CD14-positive monocyte (primary cell): ENCODE results near the gene RBM18. TPM values are rescaled to one million over a fixed set of nuclear protein-coding genes. Genes with fewer than 3 reads are reported as not detected.
A peak's percentile ranks its signal among the peaks of the same experiment; 100 is the strongest.

Experiments used
- DNase-seq, 3 donors: peaks; one replicate each; pipeline ENCODE4 v3.0.0-alpha.2; 2011 to 2022
- H2AFZ ChIP-seq: 2 replicates; pipeline ENCODE4 v1.6.0; 2012; ENCODE audit warnings: mild to moderate bottlenecking, low read depth, low read length, inconsistent platforms; ENCODE audit not compliant: insufficient read depth, poor library complexity, severe bottlenecking
- H3K27ac ChIP-seq, 2 donors: 1 replicate in 1 of 2; 2 replicates in 1 of 2; pipeline ENCODE4 v1.5.1; 2012 to 2013; ENCODE audit warnings: low read length in 2 of 2, control low read depth in 1 of 2, inconsistent platforms in 1 of 2, low read depth in 1 of 2, mild to moderate bottlenecking in 1 of 2
- H3K27me3 ChIP-seq, 2 donors: one replicate each; pipeline versions ENCODE4 v1.6.0 to v1.6.1; 2011 to 2013; ENCODE audit warnings: low read length in 2 of 2; ENCODE audit not compliant: control insufficient read depth in 2 of 2, insufficient read depth in 2 of 2
- H3K36me3 ChIP-seq, 2 donors: replicated peaks in 1 of 2; 1 replicate in 1 of 2; 2 replicates in 1 of 2; pipeline versions ENCODE4 v1.5.1 to v1.6.1; 2012 to 2013; ENCODE audit warnings: low read length in 2 of 2, control low read depth in 1 of 2, inconsistent platforms in 1 of 2, mild to moderate bottlenecking in 1 of 2; ENCODE audit not compliant: insufficient read depth in 2 of 2, control insufficient read depth in 1 of 2
- H3K4me1 ChIP-seq, 2 donors: 1 replicate in 1 of 2; 2 replicates in 1 of 2; pipeline versions ENCODE4 v1.5.1 to v1.6.1; 2012 to 2013; ENCODE audit warnings: low read length in 2 of 2, control low read depth in 1 of 2, inconsistent platforms in 1 of 2, mild to moderate bottlenecking in 1 of 2, moderate library complexity in 1 of 2; ENCODE audit not compliant: insufficient read depth in 2 of 2, control insufficient read depth in 1 of 2
- H3K4me2 ChIP-seq: replicated peaks from 2 replicates; pipeline ENCODE3; 2012; ENCODE audit warnings: low read length, moderate library complexity, mild to moderate bottlenecking; ENCODE audit not compliant: poor library complexity, severe bottlenecking; ENCODE audit errors: extremely low read depth
- H3K4me3 ChIP-seq, 3 experiments: fragments of 200-600 bp in 1 of 3; sonication (generic) in 1 of 3; replicated peaks in 1 of 3; 1 replicate in 2 of 3; 2 replicates in 1 of 3; pipeline ENCODE4 v1.5.1; 2011 to 2013; ENCODE audit warnings: low read length in 3 of 3, mild to moderate bottlenecking in 3 of 3, control low read depth in 2 of 3, low read depth in 2 of 3, inconsistent platforms in 1 of 3, moderate library complexity in 1 of 3
- H3K79me2 ChIP-seq: 2 replicates; pipeline ENCODE4 v1.6.0; 2012; ENCODE audit warnings: mild to moderate bottlenecking, control low read depth, inconsistent platforms, low read length, moderate library complexity; ENCODE audit not compliant: insufficient read depth
- H3K9ac ChIP-seq: 2 replicates; pipeline ENCODE4 v1.6.0; 2017; ENCODE audit warnings: low read length, mild to moderate bottlenecking; ENCODE audit not compliant: insufficient read depth, poor library complexity, severe bottlenecking
- H3K9me3 ChIP-seq, 2 donors: replicated peaks in 1 of 2; 1 replicate in 1 of 2; 2 replicates in 1 of 2; pipeline versions ENCODE4 v1.5.1 to v1.6.1; 2012 to 2013; ENCODE audit warnings: low read length in 2 of 2, control low read depth in 1 of 2; ENCODE audit not compliant: control insufficient read depth in 1 of 2, insufficient read depth in 1 of 2
- H4K20me1 ChIP-seq: 2 replicates; pipeline ENCODE4 v1.6.0; 2012; ENCODE audit warnings: mild to moderate bottlenecking, low read length, control low read depth, moderate library complexity; ENCODE audit not compliant: insufficient read depth
- H3K27ac Mint-ChIP-seq, 7 donors: one replicate each; pipeline ENCODE4 v1.8.0; 2020; ENCODE audit warnings: mild to moderate bottlenecking in 7 of 7, mixed read lengths in 7 of 7, moderate library complexity in 6 of 7, inconsistent platforms in 2 of 7
- H3K27me3 Mint-ChIP-seq, 3 donors: one replicate each; pipeline ENCODE4 v1.8.0; 2021 to 2022; ENCODE audit warnings: low read depth in 3 of 3, mild to moderate bottlenecking in 3 of 3, mixed read lengths in 3 of 3, moderate library complexity in 3 of 3, inconsistent platforms in 1 of 3
- H3K36me3 Mint-ChIP-seq, 2 donors: one replicate each; pipeline ENCODE4 v1.8.0; 2020; ENCODE audit warnings: mixed read lengths in 2 of 2, inconsistent platforms in 1 of 2, mild to moderate bottlenecking in 1 of 2
- H3K4me1 Mint-ChIP-seq: one replicate; pipeline ENCODE4 v1.8.0; 2020; ENCODE audit warnings: mild to moderate bottlenecking, mixed read lengths
- H3K4me3 Mint-ChIP-seq, 2 donors: one replicate each; pipeline ENCODE4 v1.8.0; 2020; ENCODE audit warnings: mild to moderate bottlenecking in 2 of 2, mixed read lengths in 2 of 2, moderate library complexity in 1 of 2
- H3K9me3 Mint-ChIP-seq, 7 donors: one replicate each; pipeline ENCODE4 v1.8.0; 2020 to 2022; ENCODE audit warnings: mixed read lengths in 7 of 7, mild to moderate bottlenecking in 6 of 7, moderate library complexity in 6 of 7, inconsistent platforms in 2 of 7
- CTCF ChIP-seq: fragments of 200-600 bp; IDR thresholded peaks from one replicate; pipeline ENCODE4 v1.8.0; 2022; ENCODE audit warnings: antibody characterized with exemption, mild to moderate bottlenecking
- WGBS: methylation state at CpG from one replicate; pipeline ENCODE4 v1.1.5; 2013; ENCODE audit warnings: missing lambda C conversion rate; ENCODE audit not compliant: insufficient coverage; 5-methylcytosine and 5-hydroxymethylcytosine counted together
- intact Hi-C, 2 donors: fragments of 100-400 bp; cut with micrococcal nuclease; formaldehyde crosslinking; loops; one replicate each; pipeline versions ENCODE4 v1.15.0 to v1.15.1; 2023
- polyA plus RNA-seq, 3 donors: library from polyadenylated mRNA; depleted of rRNA in 1 of 3; unstranded in 2 of 3; stranded (reverse) in 1 of 3; fragments of 300-500 nt in 2 of 3; fragments of >200 nt in 1 of 3; fragmentation: Illumina TruSeq in 2 of 3; gene quantifications; 1 replicate in 2 of 3; 2 replicates in 1 of 3; pipeline ENCODE4 v1.2.3, GENCODE V29; 2012 to 2021

The RBM18 gene
- polyA plus RNA-seq, 3 donors, result 10.4 to 26.3 (median 25.3) TPM

DNA sequence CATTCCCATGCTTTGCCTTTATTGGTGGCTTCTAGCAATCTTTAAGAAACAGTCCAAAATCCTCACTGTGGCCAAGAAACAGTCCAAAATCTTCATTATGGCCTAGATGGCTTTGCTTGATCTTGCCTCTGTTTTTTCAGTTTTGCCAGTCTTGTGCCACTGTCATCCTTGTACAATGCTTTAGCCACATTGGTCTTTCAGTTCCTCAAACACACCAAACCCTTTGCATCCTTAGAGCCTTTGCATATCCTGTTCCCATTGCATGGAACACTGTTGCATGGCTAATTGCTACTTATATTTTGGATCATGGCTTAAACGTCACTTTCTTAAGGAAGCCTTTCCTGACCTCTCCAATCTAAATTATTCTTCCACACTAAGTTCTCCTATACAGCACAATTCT, 22.1 kb upstream of the RBM18 start:
- H2AFZ ChIP-seq, result no peak overlapping the region
- no peaks in the 10 kb centered on the region for H3K79me2 ChIP-seq
- peak overlapping the region in 1 of 2 donors; percentile 47 for H3K27ac ChIP-seq
- H3K9ac ChIP-seq, result no peak overlapping the region
- no peak overlapping the region for H3K4me3 ChIP-seq
- H3K36me3 ChIP-seq, result peaks cover 46 to 100% of the 10 kb centered on the region in 2 donors
- H3K36me3 Mint-ChIP-seq, result peaks cover 71 to 73% of the 10 kb centered on the region in 2 donors
- H4K20me1 ChIP-seq, result no peaks in the 10 kb centered on the region
- peaks cover 18% of the 10 kb centered on the region for H3K4me1 Mint-ChIP-seq
- H3K4me2 ChIP-seq, result no peak overlapping the region
- no peak overlapping the region for H3K4me3 Mint-ChIP-seq
- peaks cover 9 to 10% of the 10 kb centered on the region in 2 donors for H3K4me1 ChIP-seq
- peak overlapping the region in 2 of 7 donors; percentile 12 to 24 for H3K27ac Mint-ChIP-seq
- DNase-seq, result no peak
- no peaks in the 10 kb centered on the region for H3K9me3 ChIP-seq
- 13% methylated on average over 1 of the region's 1 CpG for WGBS
- H3K27me3 ChIP-seq, result no peaks in the 10 kb centered on the region
- H3K27me3 Mint-ChIP-seq, result no peaks in the 10 kb centered on the region
- no peak for TF ChIP-seq CTCF
- no peaks in the 10 kb centered on the region for H3K9me3 Mint-ChIP-seq
- intact Hi-C loops, result no loop called here

GRCh38 chr9:122281368-122281767, 16.7 kb upstream of the RBM18 start:
- Mint-ChIP-seq H3K9me3 (peaks cover 2 to 12% (median 10%) of the 10 kb centered on the region in 7 donors), H3K27me3 (no peaks in the 10 kb centered on the region), H3K36me3 (peaks cover 61 to 70% of the 10 kb centered on the region in 2 donors), H3K27ac (no peak overlapping the region), H3K4me3 (no peak overlapping the region), H3K4me1 (no peaks in the 10 kb centered on the region)
- intact Hi-C loops, result no loop called here
- no peak for TF ChIP-seq CTCF
- H3K4me2 ChIP-seq, result no peak overlapping the region
- peaks cover 8 to 10% of the 10 kb centered on the region in 2 donors for H3K9me3 ChIP-seq
- no peak overlapping the region for H3K9ac ChIP-seq
- no peak overlapping the region for H2AFZ ChIP-seq
- H3K36me3 ChIP-seq, result peaks cover 48 to 87% of the 10 kb centered on the region in 2 donors
- H3K27ac ChIP-seq, result no peak overlapping the region
- DNase-seq, result no peak
- H3K79me2 ChIP-seq, result peaks cover 30% of the 10 kb centered on the region
- no peaks in the 10 kb centered on the region for H4K20me1 ChIP-seq
- no peak overlapping the region for H3K4me3 ChIP-seq
- peaks cover 0 to 1% of the 10 kb centered on the region in 2 donors for H3K4me1 ChIP-seq
- 100% methylated on average over 1 of the region's 5 CpGs for WGBS
- no peaks in the 10 kb centered on the region for H3K27me3 ChIP-seq
